Umbilical cord (tissue), 2 donors: ENCODE data around the gene PPP2R5B. TPM values are rescaled to one million over a fixed set of nuclear protein-coding genes. Genes with fewer than 3 reads are reported as not detected.
A peak's percentile ranks its signal among the peaks of the same experiment; 100 is the strongest.

Experiments used
- DNase-seq: peaks from one replicate; pipeline ENCODE4 v3.0.0-alpha.2; 2015; ENCODE audit warnings: low spot score
- total RNA-seq: library from RNA; depleted of rRNA; stranded (reverse); fragments of >200 nt; gene quantifications from one replicate; pipeline ENCODE4 v1.2.3, GENCODE V29; 2014; ENCODE audit warnings: low replicate concordance; ENCODE audit not compliant: insufficient read depth

The PPP2R5B gene
- total RNA-seq, 1 donor from 2014 or later: 3.6 TPM

DNA sequence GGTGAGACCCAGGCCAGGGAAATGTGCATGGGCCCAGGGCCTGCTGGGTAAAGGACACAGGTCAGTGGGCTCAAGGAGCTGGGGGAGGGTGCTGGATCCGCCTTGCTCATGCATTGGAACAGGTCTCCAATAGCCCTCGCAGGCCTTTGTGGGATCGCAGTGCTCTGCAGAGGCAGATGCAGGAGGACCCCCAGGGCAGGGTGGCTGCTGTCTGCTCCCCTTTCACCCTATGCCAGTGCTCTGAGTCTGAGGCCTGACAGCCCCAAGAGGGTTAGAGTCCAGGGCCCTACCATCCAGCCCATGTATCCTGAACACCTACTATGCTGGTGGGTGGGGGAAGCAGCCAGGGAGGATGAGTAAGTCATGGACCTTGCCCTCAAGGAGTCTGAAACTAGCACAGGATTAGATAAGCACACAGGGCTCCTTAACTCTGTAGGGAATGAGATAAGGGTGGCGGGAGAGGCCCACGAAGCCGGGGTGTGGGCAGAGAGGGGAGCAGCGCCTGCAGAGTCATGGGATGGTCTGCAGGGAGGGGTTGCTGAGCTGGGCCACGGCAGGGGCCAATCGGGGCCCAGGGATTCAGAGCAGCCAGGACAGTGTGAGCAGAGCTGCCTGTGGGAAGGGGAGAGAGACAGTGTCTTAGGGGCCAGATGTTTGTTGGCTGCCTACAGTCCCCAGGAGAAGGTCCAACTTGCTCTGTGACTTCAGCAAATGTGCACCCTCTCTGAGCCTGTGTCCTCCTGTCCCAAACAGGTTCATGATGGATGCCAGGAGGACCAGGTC lies 35.6 kb upstream of the PPP2R5B start:
- peak; percentile 84 for DNase-seq

DNA sequence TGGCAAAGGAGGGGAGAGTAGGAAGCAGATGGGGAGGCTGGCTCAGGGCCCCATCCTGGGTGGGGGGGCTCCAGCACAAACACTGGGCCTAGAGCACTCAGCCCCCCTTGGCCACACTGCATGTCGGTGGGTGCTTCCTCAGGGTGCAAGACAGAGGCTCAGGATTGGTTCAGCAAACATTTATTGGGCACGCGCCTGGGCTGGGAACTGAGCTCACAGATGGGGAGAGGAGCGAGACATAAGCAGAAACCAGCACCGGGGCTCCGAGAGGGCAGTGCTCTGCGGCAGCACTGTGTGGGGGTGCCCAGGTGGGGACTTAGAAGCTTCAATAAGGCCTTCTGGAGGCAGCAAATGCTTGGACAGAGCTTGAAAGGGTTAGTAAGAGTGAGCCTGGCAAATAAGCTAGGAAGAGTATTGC lies 34.0 kb upstream of the PPP2R5B start:
- DNase-seq: no peak

DNA sequence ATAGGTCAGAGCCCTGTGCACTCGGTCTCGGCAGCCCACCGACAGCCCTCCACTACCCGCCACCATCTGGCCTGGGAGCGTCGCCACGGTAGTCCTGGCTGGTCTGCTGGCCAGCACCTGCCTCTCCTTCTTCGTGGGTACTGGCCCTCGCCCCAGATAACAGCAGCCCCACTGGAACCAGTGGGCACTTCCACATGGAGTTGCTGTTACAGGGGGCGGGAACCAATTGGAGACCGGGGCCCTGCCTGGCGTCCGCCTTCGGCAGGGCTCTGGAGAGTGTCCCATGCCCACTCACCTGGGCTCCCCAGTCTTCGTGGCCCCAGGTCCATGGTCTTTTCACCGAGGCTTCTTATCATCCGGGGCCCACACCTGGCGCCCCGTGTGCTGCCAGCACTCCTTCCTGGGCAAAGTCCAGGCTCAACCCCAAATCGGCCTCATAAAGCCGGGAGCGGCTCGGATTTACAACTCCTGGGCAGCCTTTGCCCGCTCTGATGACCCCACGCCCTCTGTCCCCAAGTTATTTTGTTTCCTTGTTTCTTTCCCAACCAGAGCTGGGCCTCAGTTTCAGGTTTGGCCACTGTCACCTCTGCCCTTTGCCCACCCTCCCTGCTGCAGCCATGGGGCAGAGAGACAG lies 33.2 kb upstream of the PPP2R5B start:
- DNase-seq: no peak

DNA sequence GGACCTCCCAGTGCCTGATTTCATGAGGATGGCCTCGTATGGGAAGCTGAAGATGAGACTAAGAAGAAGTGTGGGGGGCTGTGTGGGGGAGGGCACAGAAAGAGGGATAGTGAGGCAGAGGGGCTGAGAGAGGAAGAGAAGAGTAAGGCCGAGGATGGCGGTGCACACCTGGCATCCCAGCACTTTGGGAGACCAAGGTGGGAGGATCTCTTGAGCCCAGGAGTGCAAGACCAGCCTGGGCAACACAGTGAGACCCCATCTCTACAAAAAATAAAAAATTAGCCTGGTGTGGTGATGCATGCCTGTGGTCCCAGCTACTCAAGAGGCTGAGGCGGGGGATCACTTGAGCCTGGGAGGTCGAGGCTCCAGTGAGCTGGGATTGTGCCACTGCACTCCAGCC lies 32.6 kb upstream of the PPP2R5B start:
- no peak for DNase-seq

DNA sequence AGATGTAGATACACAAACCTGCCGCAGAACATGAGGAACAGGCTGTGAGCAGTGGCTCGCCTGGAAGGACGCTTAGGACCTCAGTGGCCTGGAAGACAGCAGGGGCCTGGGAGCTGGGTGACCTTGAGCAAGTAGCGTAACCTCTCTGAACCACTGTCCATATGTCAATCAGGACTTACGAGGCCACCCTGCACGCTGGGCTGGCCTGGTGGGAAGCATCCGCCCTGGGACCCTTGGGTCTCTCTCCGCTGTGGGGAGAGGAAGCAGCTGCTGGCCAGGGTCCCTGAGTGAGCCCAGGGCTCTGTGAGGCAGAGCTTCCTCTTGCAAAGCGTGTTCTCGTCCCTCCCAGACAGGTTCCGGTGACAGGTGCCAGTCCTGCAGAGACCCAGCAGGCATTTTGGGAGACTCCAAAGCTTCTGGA lies 32.1 kb upstream of the PPP2R5B start:
- DNase-seq: no peak

DNA sequence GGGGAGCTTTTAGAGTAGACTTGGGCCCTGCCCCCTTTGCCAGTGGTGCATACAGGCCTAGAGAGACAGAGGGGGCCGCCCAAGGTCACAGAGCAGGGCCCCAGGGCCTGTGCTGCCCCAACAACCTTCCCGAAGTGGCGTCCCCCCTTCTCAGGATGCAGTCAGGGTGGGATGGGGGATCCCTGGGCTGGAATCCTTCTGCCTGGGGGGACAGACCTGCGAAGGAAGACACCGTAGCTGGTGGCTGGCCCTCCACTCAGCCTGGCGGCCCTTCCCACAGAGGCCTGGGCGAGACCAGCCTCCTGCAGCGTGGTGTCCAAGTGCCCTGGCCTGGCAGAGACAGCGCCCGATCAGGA lies 31.7 kb upstream of the PPP2R5B start:
- DNase-seq: no peak

DNA sequence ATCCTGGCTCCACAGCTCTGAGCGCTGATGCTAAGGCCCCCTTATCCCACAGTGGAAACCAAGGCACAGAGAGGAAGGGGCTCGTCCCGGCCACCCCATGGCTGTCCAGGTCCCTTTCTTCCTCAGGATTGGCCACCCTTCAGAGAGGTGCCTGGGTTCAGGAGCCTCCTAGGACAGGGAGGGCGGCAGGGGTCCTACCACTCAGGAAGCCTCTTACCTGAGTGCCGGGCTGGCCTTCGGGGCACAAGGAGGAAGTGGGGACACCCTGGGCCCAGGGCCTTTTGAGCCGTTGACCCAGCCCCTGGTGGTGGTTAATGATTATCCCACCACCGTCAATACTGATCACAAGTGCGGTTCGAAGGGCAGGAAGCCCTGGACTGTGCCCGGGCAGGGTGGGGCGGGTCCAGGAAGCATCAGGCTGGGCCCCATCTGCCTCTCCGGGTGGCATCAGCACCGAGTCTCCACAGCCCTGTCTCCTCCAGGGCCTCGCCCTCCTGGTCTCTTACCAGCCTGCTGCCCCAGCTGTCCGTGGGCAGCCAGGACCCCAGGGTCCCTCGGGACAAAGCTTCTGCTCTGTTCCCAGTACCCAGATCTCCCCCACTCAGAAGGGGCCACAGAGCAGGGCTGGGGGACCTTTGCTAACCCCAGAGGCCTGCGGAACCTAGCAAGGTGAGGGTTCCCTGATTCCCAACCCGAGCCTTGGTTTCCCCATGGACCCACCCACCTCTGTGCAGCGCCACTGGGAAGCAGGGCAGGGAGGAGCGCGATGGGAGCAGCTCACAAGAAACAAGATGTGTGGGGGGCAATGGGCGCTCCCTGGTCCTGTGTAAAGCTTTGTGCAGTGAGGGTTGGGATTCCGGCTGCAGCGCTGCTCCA lies 31.1 kb upstream of the PPP2R5B start:
- DNase-seq: no peak

DNA sequence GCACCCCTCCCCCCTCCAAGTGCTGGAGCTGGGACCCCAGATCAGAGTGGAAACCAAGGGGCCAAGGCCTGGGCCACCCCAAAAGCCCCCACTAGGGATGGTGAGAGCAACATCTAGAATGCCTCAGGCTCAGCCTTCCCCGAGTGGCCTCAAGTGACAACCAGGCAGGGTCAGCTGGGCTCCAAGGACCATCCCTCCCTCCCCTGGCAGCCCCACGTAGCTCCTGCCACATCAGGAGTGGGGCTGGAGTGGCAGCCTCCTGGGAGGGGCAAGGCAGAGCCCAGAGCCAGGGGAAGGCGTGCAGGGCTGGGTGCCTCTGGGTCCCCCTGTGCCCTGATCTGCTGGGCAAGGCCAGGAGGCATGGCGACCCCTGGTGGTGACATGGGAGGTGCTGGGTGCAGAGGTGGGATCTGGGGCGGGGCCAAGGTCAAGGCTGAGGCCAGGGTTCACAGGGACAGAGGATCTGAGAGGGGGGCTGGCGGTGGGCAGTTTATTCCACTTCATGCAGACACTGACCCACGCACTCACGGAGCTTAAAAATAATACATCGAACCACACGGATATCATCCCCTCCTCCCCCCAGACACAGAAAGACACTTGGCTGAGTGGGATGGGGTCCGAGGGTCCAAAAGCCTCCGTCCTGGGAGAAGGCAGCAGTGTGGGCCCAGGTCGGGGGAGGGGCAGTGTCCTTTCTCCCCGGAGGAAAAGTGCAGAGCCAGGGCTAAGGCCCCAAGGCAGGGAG lies 30.2 kb upstream of the PPP2R5B start:
- peak; percentile 75 for DNase-seq

DNA sequence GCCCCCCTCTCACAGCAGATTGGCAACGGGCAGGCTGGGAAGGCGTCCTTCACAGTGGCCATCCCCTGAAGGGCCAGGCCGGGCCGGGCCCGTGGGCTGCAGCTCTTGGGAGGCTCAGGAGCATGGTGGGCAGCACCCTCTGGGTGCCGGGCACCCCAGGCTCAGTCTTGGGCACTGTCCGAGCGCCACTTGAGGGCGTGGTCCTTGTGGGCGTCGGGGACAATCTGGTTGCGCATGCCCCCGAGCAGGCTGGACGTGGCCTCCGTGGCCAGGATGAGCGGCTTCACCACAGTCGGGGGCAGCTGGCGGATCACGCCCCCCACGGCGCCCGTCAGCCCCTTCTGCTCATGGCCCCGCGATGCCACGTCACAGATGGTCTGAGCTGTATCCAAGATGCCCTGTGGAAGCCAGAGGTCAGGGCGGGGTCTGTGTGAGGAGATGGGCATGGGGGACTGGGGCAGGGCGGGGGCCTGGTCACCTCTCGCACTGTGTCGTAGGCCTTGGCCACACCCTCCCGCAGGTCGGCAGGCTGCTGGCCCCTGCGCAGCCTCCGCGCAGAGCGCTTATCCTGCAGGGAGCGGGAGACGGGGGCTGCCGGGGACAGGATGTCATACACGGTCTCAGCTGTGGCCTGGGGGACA lies 29.6 kb upstream of the PPP2R5B start:
- no peak for DNase-seq

DNA sequence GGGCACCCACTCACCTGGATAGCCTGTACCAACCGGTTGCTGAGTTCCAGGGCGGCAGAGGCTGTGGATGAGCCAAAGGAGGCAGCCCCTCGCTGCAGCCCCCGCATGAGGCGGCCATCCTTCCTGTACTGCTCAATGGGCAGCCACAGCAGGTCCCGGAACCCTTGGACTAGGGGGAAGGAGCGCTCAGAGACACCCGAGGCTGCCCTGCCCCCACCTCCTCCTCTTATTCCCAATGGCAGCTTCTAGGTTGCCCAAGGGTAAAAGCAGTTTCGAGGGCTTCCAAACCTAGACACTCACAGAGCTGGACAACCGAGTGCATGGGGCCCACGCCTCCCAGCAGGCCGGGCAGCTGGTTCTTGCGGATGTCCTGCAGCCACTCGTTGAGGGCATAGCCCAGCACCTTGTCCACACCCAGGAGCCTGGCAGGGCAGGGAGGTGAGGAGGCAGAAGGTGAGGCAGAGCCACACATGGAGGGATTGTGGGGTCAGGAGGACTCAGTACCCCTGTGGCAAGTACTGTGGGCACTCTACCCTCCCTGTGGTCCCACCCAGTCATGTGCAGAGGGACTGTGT lies 28.0 kb upstream of the PPP2R5B start:
- no peak for DNase-seq

DNA sequence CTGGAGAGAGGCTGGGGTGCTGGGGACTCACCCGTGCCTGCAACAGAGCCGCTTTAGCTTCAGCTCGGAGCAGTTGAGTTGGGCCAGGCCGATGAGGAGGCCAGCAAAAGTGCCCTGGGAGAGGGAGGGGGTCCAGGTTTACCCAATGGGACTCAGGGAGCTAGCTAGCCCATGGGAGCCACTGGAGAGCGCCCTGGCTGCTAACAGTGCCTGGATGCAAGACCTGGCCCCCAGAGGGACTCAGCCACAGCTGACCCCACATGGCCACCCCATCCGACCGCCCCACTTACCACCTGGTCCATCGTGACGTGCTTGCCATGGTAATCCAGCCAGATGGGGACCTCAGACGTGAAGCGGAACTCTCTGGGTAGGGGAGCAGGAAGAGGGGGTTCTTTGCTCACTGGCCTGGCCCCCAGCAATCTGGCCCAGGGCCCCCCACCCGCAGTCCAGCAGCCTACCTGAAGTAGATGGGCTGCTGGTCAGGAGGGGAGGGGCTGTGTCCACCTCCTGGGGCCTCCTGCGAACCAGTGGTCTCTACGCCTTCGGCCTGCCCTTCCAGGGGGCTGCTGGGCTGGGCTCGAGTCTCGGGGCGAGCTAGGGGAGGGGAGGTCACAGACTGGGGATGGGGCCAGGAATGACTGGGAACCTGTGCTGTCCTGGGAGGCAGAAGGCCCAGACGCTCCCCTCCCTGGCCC lies 27.0 kb upstream of the PPP2R5B start:
- no peak for DNase-seq

DNA sequence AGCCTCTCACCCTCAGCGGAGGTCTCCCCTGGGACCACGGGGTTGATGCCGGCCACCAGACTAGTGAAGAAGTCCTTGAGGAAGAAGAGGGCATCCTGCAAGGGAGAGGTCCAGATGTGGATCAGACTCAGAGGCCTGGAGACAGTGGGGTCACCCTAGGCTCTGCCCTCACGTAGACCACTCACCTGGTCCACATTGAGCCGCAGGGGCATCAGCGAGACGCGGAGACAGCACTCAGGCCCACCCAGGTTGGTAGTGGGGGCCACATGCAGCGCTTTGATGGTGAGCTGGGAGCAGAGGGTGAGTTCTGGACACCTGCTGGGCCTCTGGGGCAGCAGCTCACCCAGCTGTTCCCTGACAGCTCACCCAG lies 26.4 kb upstream of the PPP2R5B start:
- no peak for DNase-seq

DNA sequence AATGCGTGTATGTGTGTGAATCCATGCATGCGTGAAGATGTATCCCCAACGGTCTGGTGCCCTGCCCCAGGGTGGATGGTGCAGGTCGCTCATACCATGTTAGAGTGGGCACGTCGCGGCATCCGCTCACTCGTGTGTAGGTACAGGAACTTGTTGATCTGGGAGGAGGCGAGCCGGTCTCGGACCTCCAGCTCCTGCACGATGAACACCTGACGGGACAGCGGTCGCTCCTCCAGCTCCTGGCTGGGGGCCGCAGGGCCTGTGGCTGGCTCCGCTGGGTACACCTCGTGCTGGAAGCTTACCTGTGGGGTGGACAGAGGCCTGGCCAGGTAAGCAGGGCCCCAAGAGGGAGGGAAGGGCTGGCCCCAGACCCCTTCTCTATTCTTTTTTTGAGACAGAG lies 25.9 kb upstream of the PPP2R5B start:
- DNase-seq: no peak

DNA sequence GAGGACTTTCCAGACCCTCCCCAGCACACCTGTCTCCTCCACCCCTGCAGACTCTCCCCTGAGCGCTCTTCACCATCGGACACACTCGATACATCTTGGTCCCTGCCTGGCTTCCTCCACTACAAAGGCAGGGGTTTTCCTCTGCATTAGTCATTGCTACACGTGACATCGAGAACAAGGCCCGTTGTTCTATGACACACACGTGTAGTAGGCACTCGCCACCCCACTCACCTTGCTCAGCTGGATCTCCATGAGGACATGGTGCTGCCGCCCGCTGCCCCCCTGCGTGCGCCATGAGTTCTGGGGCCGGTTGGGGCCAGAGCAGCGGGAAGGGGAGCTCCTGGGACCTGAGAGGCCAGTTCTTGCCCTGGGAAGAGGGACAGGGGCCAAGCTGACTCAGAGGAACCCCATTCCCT lies 24.2 kb upstream of the PPP2R5B start:
- no peak for DNase-seq

DNA sequence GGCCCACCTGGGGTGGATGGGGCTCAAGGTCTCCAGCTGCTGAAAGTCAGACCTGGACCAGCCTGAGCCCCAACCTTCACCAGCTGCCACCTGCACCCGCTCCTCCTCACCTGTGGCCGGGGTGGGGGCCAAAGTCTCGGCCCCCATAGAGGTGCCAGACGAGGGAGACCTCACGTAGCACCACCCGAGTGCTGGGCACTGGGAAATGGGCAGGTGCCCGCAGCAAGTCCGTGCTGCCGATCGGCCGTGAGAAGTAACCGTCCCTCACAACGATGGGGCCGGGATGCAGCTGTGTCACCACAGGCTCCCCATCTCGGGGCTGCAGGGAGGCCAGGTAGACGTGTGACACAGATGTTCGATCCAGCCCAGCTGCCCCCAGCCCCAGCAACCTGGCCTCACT lies 23.7 kb upstream of the PPP2R5B start:
- DNase-seq: no peak

DNA sequence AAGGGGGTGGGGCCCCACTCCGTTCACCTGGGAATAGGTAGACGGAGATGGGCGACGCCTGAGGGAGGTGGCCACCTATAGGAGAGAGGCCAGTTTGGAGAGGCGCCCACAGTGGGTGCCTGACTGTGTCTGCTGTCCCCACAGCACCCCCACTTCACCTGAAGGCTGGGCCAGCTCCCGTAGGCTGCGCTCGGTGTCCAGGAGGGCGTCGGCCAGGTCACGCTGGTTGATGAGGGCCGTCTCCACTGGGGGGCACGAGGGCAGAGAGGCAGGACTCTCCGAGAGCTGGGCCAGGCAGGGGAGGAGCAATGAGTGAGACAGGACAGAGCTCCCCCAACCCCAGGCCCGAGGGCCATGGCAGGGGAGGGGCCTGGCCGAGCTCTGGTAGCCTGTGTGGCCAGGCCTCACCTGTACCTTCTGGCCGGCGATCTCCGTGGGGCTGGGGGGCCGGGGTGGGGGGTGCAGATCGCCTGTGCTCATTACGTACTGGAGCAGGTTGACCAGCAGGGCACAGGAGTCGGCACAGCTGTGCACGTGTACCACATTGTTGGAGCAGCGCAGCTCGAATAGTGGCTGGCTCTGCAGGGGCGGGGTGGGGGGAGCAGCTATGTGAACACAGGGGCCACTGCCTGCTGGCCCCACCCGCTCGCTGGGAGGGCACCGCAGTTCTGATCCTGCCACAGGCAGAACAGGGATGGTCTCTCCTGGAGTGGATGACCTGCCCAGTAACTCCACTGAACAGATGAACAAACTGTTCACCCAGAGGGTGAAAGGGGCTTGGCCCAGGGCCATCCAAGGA lies 22.2 kb upstream of the PPP2R5B start:
- no peak for DNase-seq

DNA sequence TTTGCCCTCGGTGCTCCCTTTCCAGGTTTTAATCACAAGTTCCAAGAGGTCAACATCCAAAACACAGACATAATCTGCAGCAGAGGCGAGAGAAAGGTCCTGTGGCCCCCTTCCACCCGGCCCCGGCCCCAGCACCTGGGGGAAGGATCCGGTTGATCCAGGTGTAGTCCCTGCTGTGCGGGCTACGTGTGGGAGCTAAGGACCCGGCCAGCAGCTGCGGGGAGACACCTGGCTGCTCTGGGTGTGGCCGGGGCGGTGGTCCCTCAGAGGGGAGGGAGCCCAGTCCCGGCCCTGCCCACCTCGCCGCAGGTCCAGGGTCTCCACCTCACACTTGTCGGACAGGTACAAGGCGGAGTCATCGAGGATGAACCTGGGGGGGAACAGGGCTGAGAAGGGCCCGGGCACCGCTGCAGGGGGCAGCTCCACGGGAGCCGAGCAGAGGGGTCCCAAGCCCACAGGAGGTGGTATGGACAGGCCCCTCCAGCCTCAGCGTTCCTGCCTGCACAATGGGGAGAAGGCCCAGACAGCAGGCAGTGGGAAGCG lies 21.1 kb upstream of the PPP2R5B start:
- DNase-seq: no peak

DNA sequence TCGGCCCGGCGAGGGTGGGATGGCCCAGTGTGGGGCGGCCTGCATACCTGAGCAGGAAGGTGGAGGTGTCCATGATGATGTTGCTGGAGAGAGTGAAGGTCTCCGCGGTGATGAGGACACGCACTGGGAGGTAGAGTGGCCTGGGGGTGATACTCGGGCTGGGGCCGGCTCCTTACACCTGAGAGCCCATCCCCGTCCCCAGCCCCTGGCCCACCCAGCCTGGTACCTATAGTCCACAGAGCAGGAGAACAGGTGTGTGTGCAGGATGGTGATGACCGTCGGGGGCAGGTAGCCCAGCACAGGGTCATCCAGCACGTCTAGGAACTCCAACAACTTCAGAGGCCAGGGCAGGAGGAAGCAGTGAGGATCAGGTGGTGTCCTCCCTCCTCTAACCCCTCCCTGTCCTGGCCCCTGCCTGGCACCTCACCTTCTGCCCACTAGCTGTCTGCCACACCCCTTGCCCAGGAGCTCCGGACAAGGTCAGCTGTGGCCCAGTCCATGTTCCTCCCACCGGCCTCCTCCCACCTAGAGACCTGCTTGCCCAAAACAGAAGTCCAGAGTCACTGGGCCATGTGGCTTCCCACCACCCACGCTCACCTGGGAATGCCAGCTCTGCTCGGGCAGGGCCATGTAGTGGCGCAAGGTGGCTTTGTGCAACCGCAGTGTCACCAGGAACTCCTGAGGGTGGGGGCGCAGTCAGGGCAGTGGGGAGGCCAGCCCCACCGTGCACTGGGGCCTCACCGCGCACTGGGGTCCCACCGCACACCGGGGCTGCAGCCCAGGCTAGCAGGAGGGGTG lies 18.8 kb upstream of the PPP2R5B start:
- DNase-seq: no peak

DNA sequence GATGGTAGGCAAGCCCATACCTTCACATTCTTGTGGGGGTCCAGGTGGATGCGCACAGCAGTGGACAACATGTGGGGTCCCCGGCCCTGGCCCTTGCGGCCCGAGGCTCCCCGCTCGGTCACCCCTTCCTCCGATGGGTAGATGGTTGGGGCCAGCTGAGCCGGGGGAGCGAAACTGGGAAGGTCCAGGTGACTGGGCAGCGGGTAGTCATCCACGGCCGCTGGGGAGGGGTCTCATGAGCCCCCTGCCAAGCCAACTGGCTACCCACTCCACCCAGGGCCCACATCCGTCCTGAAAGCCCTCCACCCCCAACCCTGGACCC lies 18.2 kb upstream of the PPP2R5B start:
- DNase-seq: no peak
